ENCODE results near the gene PI4KA.

DNA sequence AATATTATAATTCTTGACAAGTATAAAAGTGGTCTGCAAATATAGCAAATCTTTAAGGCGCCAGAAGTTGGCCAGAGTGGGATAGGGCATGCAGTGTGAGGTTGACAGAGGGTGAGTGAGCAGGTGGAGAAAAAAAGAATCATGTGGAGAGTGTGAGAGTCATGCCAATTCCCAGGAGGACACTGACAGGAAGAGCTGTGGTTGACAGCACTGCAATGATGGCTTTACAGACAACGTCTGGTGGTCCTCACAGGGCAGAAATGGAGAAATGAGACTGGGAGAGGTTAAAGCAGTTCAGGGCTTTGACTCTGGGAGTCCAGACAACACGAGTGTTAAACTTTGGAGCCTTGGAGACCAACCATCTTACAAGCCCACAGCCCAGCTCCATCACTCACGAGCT lies 49.8 kb downstream of the PI4KA start:
- TF ChIP-seq, protein P1, sequence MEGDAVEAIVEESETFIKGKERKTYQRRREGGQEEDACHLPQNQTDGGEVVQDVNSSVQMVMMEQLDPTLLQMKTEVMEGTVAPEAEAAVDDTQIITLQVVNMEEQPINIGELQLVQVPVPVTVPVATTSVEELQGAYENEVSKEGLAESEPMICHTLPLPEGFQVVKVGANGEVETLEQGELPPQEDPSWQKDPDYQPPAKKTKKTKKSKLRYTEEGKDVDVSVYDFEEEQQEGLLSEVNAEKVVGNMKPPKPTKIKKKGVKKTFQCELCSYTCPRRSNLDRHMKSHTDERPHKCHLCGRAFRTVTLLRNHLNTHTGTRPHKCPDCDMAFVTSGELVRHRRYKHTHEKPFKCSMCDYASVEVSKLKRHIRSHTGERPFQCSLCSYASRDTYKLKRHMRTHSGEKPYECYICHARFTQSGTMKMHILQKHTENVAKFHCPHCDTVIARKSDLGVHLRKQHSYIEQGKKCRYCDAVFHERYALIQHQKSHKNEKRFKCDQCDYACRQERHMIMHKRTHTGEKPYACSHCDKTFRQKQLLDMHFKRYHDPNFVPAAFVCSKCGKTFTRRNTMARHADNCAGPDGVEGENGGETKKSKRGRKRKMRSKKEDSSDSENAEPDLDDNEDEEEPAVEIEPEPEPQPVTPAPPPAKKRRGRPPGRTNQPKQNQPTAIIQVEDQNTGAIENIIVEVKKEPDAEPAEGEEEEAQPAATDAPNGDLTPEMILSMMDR (conservative IDR thresholded peaks at IDR 0.05; ENCODE audit: low read length), result no peak
- no peak for TF ChIP-seq EZH2phosphoT487 (IDR thresholded peaks at IDR 0.05; ENCODE audit: borderline replicate concordance, low read depth, low read length)

All from OCI-LY7 (cell line).